ENCODE data around the gene ZBTB14.

The ZBTB14 gene

DNA sequence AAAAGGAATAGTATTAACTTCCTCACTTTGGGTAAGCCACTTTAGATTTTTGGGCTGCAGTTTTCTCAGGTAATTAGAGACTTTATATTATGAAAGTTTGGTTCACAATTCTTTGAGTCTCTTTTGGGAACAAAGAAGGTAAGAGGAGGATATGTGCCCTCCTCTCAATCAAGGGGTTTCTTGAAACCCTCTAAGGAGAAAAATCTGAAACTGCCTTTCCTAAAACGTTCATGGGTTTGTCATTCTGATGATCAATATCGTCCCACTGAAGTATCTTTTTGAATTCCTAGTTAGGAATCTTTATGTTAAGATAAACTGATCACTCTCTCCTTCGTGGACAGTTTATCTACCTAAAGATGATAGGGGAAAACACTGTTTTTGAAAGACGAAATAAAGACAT, 56.1 kb downstream of the ZBTB14 start:
- TF ChIP-seq, protein P1, sequence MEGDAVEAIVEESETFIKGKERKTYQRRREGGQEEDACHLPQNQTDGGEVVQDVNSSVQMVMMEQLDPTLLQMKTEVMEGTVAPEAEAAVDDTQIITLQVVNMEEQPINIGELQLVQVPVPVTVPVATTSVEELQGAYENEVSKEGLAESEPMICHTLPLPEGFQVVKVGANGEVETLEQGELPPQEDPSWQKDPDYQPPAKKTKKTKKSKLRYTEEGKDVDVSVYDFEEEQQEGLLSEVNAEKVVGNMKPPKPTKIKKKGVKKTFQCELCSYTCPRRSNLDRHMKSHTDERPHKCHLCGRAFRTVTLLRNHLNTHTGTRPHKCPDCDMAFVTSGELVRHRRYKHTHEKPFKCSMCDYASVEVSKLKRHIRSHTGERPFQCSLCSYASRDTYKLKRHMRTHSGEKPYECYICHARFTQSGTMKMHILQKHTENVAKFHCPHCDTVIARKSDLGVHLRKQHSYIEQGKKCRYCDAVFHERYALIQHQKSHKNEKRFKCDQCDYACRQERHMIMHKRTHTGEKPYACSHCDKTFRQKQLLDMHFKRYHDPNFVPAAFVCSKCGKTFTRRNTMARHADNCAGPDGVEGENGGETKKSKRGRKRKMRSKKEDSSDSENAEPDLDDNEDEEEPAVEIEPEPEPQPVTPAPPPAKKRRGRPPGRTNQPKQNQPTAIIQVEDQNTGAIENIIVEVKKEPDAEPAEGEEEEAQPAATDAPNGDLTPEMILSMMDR (IDR thresholded peaks at IDR 0.05; ENCODE audit: low read depth, low read length) = no peak
- no peak for DNase-seq (ENCODE audit: extremely low read depth, low read depth)

Measured in AG09319 (cell line).